ENCODE results near the gene OR51M1. TPM values are rescaled to one million over a fixed set of nuclear protein-coding genes. Genes with fewer than 3 reads are reported as not detected.

The OR51M1 gene
- total RNA-seq, 1 donor from 2014 or later, result not detected

DNA sequence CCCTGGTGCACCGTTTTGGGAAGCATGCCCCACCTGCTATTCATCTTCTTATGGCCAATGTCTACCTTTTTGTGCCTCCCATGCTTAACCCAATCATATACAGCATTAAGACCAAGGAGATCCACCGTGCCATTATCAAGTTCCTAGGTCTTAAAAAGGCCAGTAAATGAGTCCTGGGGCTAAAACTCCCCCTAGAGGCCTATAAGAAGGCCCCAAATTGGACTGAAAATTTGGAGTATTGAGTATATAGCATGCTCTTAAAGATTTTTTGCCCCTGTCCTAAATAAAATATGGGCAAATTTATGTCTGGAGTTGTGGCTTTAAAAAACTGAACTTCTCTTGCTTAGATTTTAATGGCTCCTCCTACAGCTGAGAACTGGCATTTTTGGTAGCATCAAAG, 6.6 kb downstream of the OR51M1 start:
- Mint-ChIP-seq H3K27me3 (ENCODE audit: unreplicated experiment) (peaks cover 14% of the 10 kb centered on the region), H3K9me3 (ENCODE audit: unreplicated experiment) (no peaks in the 10 kb centered on the region), H3K4me1 (ENCODE audit: unreplicated experiment) (no peaks in the 10 kb centered on the region), H3K36me3 (ENCODE audit: unreplicated experiment) (no peaks in the 10 kb centered on the region), H3K27ac (ENCODE audit: unreplicated experiment) (no peak overlapping the region), H3K4me3 (ENCODE audit: unreplicated experiment) (no peak overlapping the region)
- TF ChIP-seq, protein P1, sequence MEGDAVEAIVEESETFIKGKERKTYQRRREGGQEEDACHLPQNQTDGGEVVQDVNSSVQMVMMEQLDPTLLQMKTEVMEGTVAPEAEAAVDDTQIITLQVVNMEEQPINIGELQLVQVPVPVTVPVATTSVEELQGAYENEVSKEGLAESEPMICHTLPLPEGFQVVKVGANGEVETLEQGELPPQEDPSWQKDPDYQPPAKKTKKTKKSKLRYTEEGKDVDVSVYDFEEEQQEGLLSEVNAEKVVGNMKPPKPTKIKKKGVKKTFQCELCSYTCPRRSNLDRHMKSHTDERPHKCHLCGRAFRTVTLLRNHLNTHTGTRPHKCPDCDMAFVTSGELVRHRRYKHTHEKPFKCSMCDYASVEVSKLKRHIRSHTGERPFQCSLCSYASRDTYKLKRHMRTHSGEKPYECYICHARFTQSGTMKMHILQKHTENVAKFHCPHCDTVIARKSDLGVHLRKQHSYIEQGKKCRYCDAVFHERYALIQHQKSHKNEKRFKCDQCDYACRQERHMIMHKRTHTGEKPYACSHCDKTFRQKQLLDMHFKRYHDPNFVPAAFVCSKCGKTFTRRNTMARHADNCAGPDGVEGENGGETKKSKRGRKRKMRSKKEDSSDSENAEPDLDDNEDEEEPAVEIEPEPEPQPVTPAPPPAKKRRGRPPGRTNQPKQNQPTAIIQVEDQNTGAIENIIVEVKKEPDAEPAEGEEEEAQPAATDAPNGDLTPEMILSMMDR (IDR thresholded peaks at IDR 0.05), result no peak
- no peak for DNase-seq (ENCODE audit: extremely low spot score, unreplicated experiment)

DNA sequence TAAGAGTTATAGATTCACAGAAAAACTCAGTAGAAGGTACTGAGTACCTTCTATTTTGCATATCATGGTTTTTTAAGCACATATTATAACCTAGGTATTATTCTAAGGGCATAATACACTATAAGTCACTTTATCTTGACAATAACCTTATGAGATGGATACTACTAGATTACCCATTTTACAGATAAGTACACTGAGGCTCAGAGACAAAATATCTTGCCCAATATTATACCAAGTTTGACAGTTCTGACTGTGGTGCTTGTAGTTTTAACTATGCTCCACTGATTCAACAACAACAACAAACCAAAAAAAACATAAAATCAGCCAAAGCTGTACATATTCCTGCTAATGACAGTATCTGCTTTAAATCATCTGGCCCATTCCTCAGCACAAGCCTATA, 10.5 kb downstream of the OR51M1 start:
- H3K4me1 Mint-ChIP-seq (ENCODE audit: unreplicated experiment), result no peaks in the 10 kb centered on the region
- no peak overlapping the region for H3K4me3 Mint-ChIP-seq (ENCODE audit: unreplicated experiment)
- H3K27ac Mint-ChIP-seq (ENCODE audit: unreplicated experiment), result no peak overlapping the region
- H3K9me3 Mint-ChIP-seq (ENCODE audit: unreplicated experiment), result no peaks in the 10 kb centered on the region
- no peaks in the 10 kb centered on the region for H3K36me3 Mint-ChIP-seq (ENCODE audit: unreplicated experiment)
- no peak for DNase-seq (ENCODE audit: extremely low spot score, unreplicated experiment)
- peaks cover 14% of the 10 kb centered on the region for H3K27me3 Mint-ChIP-seq (ENCODE audit: unreplicated experiment)
- TF ChIP-seq, protein P1 (IDR thresholded peaks at IDR 0.05), result no peak

DNA sequence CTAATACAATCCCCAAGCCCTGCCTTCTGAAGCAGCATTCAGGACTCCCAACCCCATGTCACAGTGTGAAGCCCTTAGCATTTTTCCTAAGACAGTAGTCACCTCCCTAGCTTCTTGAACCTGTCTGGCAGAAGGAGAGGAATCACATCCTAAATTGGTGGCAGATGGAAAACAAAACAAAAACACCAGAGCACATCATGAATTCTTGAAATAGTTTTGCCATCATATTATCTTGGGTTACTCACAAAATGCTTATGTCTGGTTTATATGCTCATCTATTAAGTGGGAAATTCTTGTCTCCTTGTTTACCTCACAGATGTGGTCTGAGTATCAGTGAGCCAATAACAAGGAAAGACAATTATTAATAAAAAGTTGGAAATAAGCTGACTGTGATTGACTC, 15.3 kb downstream of the OR51M1 start:
- Mint-ChIP-seq H3K9me3 (ENCODE audit: unreplicated experiment) (no peaks in the 10 kb centered on the region), H3K4me1 (ENCODE audit: unreplicated experiment) (no peaks in the 10 kb centered on the region), H3K4me3 (ENCODE audit: unreplicated experiment) (no peak overlapping the region), H3K36me3 (ENCODE audit: unreplicated experiment) (no peaks in the 10 kb centered on the region), H3K27me3 (ENCODE audit: unreplicated experiment) (peaks cover 10% of the 10 kb centered on the region), H3K27ac (ENCODE audit: unreplicated experiment) (no peak overlapping the region)
- TF ChIP-seq, protein P1 (IDR thresholded peaks at IDR 0.05), result no peak
- no peak for DNase-seq (ENCODE audit: extremely low spot score, unreplicated experiment)

DNA sequence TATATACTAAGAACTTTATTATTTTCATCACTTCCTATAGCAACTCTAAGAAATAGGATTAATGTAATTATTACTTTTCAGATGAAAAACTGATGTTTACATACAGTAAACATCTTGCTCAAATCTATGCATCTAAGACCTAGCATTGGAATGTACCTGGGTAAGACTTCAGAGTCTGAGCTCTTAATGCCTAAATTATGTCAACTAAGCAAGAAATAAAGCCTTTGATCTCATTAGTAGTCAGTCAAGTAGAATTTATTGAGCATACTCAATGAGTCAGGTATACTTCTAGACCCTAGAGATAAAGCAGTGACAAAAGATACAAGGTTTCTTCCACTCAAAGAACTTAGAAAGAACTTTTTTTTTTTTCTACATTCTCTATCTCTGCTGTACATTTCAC, 21.6 kb downstream of the OR51M1 start:
- no peak overlapping the region for H3K27ac Mint-ChIP-seq (ENCODE audit: unreplicated experiment)
- H3K27me3 Mint-ChIP-seq (ENCODE audit: unreplicated experiment), result peaks cover 23% of the 10 kb centered on the region
- DNase-seq (ENCODE audit: extremely low spot score, unreplicated experiment), result no peak
- TF ChIP-seq, protein P1 (IDR thresholded peaks at IDR 0.05), result no peak
- no peaks in the 10 kb centered on the region for H3K4me1 Mint-ChIP-seq (ENCODE audit: unreplicated experiment)
- H3K9me3 Mint-ChIP-seq (ENCODE audit: unreplicated experiment), result no peaks in the 10 kb centered on the region
- no peak overlapping the region for H3K4me3 Mint-ChIP-seq (ENCODE audit: unreplicated experiment)
- no peaks in the 10 kb centered on the region for H3K36me3 Mint-ChIP-seq (ENCODE audit: unreplicated experiment)

DNA sequence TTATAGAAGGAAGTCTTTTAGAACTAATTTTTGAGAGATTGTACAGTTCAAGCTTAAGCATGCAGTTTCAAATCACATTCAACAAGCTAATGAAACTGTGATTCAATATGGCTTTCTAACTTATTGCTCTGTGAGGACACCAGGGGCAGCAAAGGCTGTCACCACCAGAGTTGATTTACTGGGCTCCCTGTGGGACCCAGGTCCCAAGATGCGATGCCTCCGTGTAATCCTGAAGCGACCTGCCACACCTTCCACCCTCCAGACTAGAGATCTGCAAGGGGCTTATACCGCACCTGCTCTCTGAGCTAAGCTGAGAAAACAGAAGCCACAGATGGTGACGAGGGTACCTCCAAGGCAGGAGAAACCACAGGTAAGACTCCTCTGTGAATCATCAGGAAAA, 37.4 kb downstream of the OR51M1 start:
- Mint-ChIP-seq H3K9me3 (ENCODE audit: unreplicated experiment) (no peaks in the 10 kb centered on the region), H3K27me3 (ENCODE audit: unreplicated experiment) (no peaks in the 10 kb centered on the region), H3K36me3 (ENCODE audit: unreplicated experiment) (no peaks in the 10 kb centered on the region), H3K27ac (ENCODE audit: unreplicated experiment) (no peak overlapping the region), H3K4me1 (ENCODE audit: unreplicated experiment) (no peaks in the 10 kb centered on the region), H3K4me3 (ENCODE audit: unreplicated experiment) (no peak overlapping the region)
- TF ChIP-seq, protein P1 (IDR thresholded peaks at IDR 0.05), result no peak
- no peak for DNase-seq (ENCODE audit: extremely low spot score, unreplicated experiment)

All from osteocyte (in vitro differentiated cells).